Type B pancreatic cell (in vitro differentiated cells): ENCODE data around the gene FHIP1A. TPM values are rescaled to one million over a fixed set of nuclear protein-coding genes. Genes with fewer than 3 reads are reported as not detected.
A peak's percentile ranks its signal among the peaks of the same experiment; 100 is the strongest.

Experiments used
- DNase-seq: peaks from one replicate; pipeline ENCODE4 v3.0.0; 2021; ENCODE audit warnings: mixed read lengths; ENCODE audit not compliant: unreplicated experiment; ENCODE audit errors: extremely low spot score
- H3K27ac Mint-ChIP-seq: 2 replicates; pipeline ENCODE4 v1.8.0; 2021; ENCODE audit warnings: mild to moderate bottlenecking, mixed read lengths
- H3K27me3 Mint-ChIP-seq: 2 replicates; pipeline ENCODE4 v1.8.0; 2021; ENCODE audit warnings: mixed read lengths
- H3K36me3 Mint-ChIP-seq: 2 replicates; pipeline ENCODE4 v1.8.0; 2021; ENCODE audit warnings: mixed read lengths
- H3K4me1 Mint-ChIP-seq: one replicate; pipeline ENCODE4 v1.8.0; 2021; ENCODE audit warnings: mixed read lengths; ENCODE audit not compliant: unreplicated experiment
- H3K4me3 Mint-ChIP-seq: 2 replicates; pipeline ENCODE4 v1.8.0; 2021; ENCODE audit warnings: mild to moderate bottlenecking, mixed read lengths
- H3K9me3 Mint-ChIP-seq: 2 replicates; pipeline ENCODE4 v1.8.0; 2021; ENCODE audit warnings: mixed read lengths
- CTCF ChIP-seq: fragments of 200-600 bp; sonication (generic); conservative IDR thresholded peaks from 2 replicates; pipeline ENCODE4 v1.5.0; 2021; ENCODE audit warnings: antibody characterized with exemption, mild to moderate bottlenecking
- total RNA-seq: library from RNA; stranded (reverse); gene quantifications from 2 replicates; pipeline ENCODE4 v1.2.1, GENCODE V29; 2021; ENCODE audit warnings: low replicate concordance

The FHIP1A gene
- total RNA-seq, 1 donor from 2014 or later: 13.2 TPM

GRCh38 chr4:151429957-151430570, 21.1 kb downstream of the FHIP1A start:
- H3K9me3 Mint-ChIP-seq: peaks cover 4% of the 10 kb centered on the region
- no peak for DNase-seq
- H3K4me3 Mint-ChIP-seq: no peak overlapping the region
- no peak overlapping the region for H3K27ac Mint-ChIP-seq
- peaks cover 19% of the 10 kb centered on the region for H3K4me1 Mint-ChIP-seq
- no peaks in the 10 kb centered on the region for H3K27me3 Mint-ChIP-seq
- peaks cover 3% of the 10 kb centered on the region for H3K36me3 Mint-ChIP-seq
- no peak for TF ChIP-seq CTCF

- H3K27ac Mint-ChIP-seq: no peak overlapping the region
- no peak for TF ChIP-seq CTCF
- DNase-seq: no peak
These were observed 21.9 kb downstream of the FHIP1A start for GRCh38 chr4:151430740-151431457.

GRCh38 chr4:151431728-151432127, 22.8 kb downstream of the FHIP1A start:
- H3K4me1 Mint-ChIP-seq: peaks cover 19% of the 10 kb centered on the region

More at GRCh38 chr4:151430740-151431457, 21.9 kb downstream of the FHIP1A start:
- Mint-ChIP-seq H3K36me3 (no peaks in the 10 kb centered on the region), H3K4me3 (no peak overlapping the region), H3K9me3 (peaks cover 4% of the 10 kb centered on the region), H3K27me3 (no peaks in the 10 kb centered on the region), H3K4me1 (peaks cover 19% of the 10 kb centered on the region)

GRCh38 chr4:151432654-151433053, 23.7 kb downstream of the FHIP1A start:
- Mint-ChIP-seq H3K27ac (peak overlapping the region; percentile 81), H3K36me3 (no peaks in the 10 kb centered on the region), H3K9me3 (peaks cover 4% of the 10 kb centered on the region), H3K4me1 (peaks cover 19% of the 10 kb centered on the region), H3K27me3 (no peaks in the 10 kb centered on the region), H3K4me3 (peak overlapping the region; percentile 13)
- no peak for TF ChIP-seq CTCF
- no peak for DNase-seq

More at GRCh38 chr4:151431728-151432127, 22.8 kb downstream of the FHIP1A start:
- Mint-ChIP-seq H3K27ac (no peak overlapping the region), H3K4me3 (no peak overlapping the region), H3K27me3 (no peaks in the 10 kb centered on the region), H3K9me3 (peaks cover 4% of the 10 kb centered on the region), H3K36me3 (no peaks in the 10 kb centered on the region)
- DNase-seq: no peak
- TF ChIP-seq CTCF: no peak

- H3K9me3 Mint-ChIP-seq: peaks cover 4% of the 10 kb centered on the region
- no peak overlapping the region for H3K27ac Mint-ChIP-seq
- TF ChIP-seq CTCF: no peak
- H3K36me3 Mint-ChIP-seq: no peaks in the 10 kb centered on the region
- no peaks in the 10 kb centered on the region for H3K27me3 Mint-ChIP-seq
- H3K4me1 Mint-ChIP-seq: peaks cover 19% of the 10 kb centered on the region
- no peak for DNase-seq
- H3K4me3 Mint-ChIP-seq: no peak overlapping the region
These were observed 25.3 kb downstream of the FHIP1A start for GRCh38 chr4:151434183-151434860.
